Smooth muscle cell (in vitro differentiated cells): ENCODE results near the gene UBA1. TPM values are rescaled to one million over a fixed set of nuclear protein-coding genes. Genes with fewer than 3 reads are reported as not detected.

Experiments used
- DNase-seq: peaks from one replicate; lab custom pipeline; 2025; ENCODE audit not compliant: unreplicated experiment; lab: John Stamatoyannopoulos, UW
- H2AFZ ChIP-seq: fragments of 200-600 bp; sonication (generic); 2 replicates; pipeline ENCODE4 v1.6.0; 2016; ENCODE audit warnings: antibody characterized with exemption, low read depth, mild to moderate bottlenecking
- H3F3A ChIP-seq: fragments of 200-600 bp; sonication (generic); 2 replicates; pipeline ENCODE4 v1.6.0; 2017; ENCODE audit warnings: antibody characterized with exemption, low read depth
- H3K27ac ChIP-seq: fragments of 200-600 bp; sonication (generic); 2 replicates; pipeline ENCODE4 v1.5.1; 2016; ENCODE audit warnings: low read depth, mild to moderate bottlenecking
- H3K27me3 ChIP-seq: fragments of 200-600 bp; sonication (generic); 2 replicates; pipeline ENCODE4 v1.6.1; 2016; ENCODE audit warnings: low read depth, mild to moderate bottlenecking
- H3K36me3 ChIP-seq: fragments of 200-600 bp; sonication (generic); 2 replicates; pipeline ENCODE4 v1.5.1; 2016; ENCODE audit warnings: low read depth
- H3K4me1 ChIP-seq: fragments of 200-600 bp; sonication (generic); 2 replicates; pipeline ENCODE4 v1.5.1; 2016; ENCODE audit warnings: low read depth
- H3K4me2 ChIP-seq: fragments of 200-600 bp; sonication (generic); 2 replicates; pipeline ENCODE4 v1.6.0; 2016; ENCODE audit warnings: mild to moderate bottlenecking
- H3K4me3 ChIP-seq: fragments of 200-600 bp; sonication (generic); 2 replicates; pipeline ENCODE4 v1.5.1; 2016; ENCODE audit warnings: mild to moderate bottlenecking
- H3K79me2 ChIP-seq: fragments of 200-600 bp; sonication (generic); 2 replicates; pipeline ENCODE4 v1.6.0; 2016; ENCODE audit warnings: low read depth, mild to moderate bottlenecking
- H3K9ac ChIP-seq: fragments of 200-600 bp; sonication (generic); 2 replicates; pipeline ENCODE4 v1.6.0; 2016; ENCODE audit warnings: low read depth
- H3K9me3 ChIP-seq: fragments of 200-600 bp; sonication (generic); replicated peaks from 2 replicates; pipeline ENCODE4 v1.5.1; 2016; ENCODE audit warnings: low read depth
- H4K20me1 ChIP-seq: fragments of 200-600 bp; sonication (generic); 2 replicates; pipeline ENCODE4 v1.6.0; 2016; ENCODE audit warnings: low read depth
- WGBS: methylation state at CpG from one replicate; pipeline ENCODE4 v1.1.7; 2016; ENCODE audit warnings: low lambda C conversion rate; 5-methylcytosine and 5-hydroxymethylcytosine counted together
- polyA plus RNA-seq: library from polyadenylated mRNA; unstranded; fragments of >200 nt; fragmentation: Nextera tagmentation; extraction: Ambion mirVana; gene quantifications from 2 replicates; pipeline ENCODE4 v1.2.1, GENCODE V29; 2016
- total RNA-seq: library from RNA; depleted of rRNA; stranded (reverse); fragments of >200 nt; gene quantifications from 2 replicates; pipeline ENCODE4 v1.2.3, GENCODE V29; 2014
- TF ChIP-seq, protein P1 (sequence below): fragments of 200-600 bp; sonication (generic); IDR thresholded peaks from 2 replicates; pipeline ENCODE4 v1.5.1; 2017; ENCODE audit warnings: borderline replicate concordance, mild to moderate bottlenecking, antibody characterized with exemption; ENCODE audit not compliant: insufficient read depth, poor library complexity, severe bottlenecking

Gene UBA1
- total and polyA plus RNA-seq, 2 experiments from 2014 or later: 223 to 246 TPM

DNA sequence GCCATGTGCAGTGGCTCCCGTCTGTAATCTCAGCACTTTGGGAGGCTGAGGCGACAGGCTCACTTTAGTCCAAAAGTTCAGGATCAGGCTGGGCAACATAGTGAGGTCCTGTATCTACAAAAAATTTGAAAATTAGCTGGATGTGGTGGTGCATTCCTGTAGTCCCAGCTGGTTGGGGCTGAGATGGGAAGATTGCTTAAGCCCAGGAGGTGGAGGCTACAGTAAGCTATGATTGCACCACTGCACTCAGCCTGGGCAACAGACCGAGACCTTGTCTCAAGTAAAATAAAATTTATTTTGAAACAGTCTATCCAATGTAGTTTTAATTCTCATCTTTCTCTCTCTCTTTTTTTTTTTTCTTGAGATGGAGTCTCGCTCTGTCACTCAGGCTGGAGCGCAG, 27.5 kb upstream of the UBA1 start:
- Histone ChIP-seq H4K20me1 (peaks cover 58% of the 10 kb centered on the region), H3K4me1 (no peaks in the 10 kb centered on the region), H3K27me3 (no peaks in the 10 kb centered on the region), H2AFZ (no peak overlapping the region), H3K9me3 (no peaks in the 10 kb centered on the region), H3K4me3 (no peak overlapping the region), H3K79me2 (peaks cover 55% of the 10 kb centered on the region), H3K27ac (no peak overlapping the region), H3K4me2 (no peak overlapping the region), H3K9ac (no peak overlapping the region), H3F3A (no peaks in the 10 kb centered on the region), H3K36me3 (no peaks in the 10 kb centered on the region)
- DNase-seq: no peak
- WGBS: 88% methylated on average over 5 of the region's 5 CpGs
- TF ChIP-seq, protein P1, sequence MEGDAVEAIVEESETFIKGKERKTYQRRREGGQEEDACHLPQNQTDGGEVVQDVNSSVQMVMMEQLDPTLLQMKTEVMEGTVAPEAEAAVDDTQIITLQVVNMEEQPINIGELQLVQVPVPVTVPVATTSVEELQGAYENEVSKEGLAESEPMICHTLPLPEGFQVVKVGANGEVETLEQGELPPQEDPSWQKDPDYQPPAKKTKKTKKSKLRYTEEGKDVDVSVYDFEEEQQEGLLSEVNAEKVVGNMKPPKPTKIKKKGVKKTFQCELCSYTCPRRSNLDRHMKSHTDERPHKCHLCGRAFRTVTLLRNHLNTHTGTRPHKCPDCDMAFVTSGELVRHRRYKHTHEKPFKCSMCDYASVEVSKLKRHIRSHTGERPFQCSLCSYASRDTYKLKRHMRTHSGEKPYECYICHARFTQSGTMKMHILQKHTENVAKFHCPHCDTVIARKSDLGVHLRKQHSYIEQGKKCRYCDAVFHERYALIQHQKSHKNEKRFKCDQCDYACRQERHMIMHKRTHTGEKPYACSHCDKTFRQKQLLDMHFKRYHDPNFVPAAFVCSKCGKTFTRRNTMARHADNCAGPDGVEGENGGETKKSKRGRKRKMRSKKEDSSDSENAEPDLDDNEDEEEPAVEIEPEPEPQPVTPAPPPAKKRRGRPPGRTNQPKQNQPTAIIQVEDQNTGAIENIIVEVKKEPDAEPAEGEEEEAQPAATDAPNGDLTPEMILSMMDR: no peak

DNA sequence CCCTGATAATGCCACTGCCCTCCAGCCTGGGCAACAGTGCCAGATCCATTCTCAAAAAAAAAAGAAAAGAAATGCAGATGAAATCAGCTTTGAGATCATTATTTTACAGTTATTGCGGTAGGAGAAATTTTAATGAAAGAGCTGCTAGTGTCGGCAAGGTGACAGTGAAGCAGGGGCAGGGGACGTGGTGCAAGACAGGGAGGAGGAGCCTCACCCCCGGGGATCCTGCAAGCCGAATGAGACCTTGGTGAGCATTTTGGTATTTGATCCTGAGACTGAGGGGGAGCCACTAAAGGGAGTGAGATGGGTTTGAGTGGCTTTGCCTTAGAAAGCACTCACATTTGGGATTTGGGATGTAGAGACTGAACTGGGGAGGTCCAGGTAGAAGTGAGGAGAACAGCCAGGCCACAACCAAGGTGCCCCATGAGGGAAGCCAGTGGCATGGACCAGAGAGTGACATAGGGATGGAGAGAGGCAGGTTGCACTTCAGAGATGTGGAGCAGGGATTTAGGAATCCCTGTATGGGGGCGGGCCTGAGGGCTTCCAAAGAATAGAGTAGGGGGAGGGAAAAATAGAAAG, 25.0 kb upstream of the UBA1 start:
- Histone ChIP-seq H3K4me2 (no peak overlapping the region), H3K27me3 (no peaks in the 10 kb centered on the region), H3K79me2 (peaks cover 34% of the 10 kb centered on the region), H3F3A (no peaks in the 10 kb centered on the region), H3K4me1 (no peaks in the 10 kb centered on the region), H3K9me3 (no peaks in the 10 kb centered on the region), H3K27ac (no peak overlapping the region), H3K36me3 (no peaks in the 10 kb centered on the region), H3K9ac (no peak overlapping the region), H2AFZ (no peak overlapping the region), H4K20me1 (peaks cover 70% of the 10 kb centered on the region), H3K4me3 (no peak overlapping the region)
- TF ChIP-seq, protein P1: no peak
- DNase-seq: no peak
- WGBS: 95% methylated on average over 6 of the region's 6 CpGs

DNA sequence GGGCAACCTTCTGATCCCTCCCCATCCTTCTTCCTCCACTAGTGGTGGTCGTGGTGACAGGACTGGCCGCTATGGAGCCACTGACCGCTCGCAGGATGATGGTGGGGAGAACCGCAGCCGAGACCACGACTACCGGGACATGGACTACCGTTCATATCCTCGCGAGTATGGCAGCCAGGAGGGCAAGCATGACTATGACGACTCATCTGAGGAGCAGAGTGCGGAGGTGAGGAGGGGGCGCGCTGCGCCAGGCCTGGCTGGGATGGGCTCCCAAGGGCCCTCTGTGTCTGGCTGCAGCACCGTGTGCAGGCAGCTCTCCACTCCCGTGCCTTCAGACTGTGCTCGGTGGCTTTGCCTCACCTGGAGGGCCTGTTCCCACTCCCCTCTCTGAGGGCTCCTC, 24.4 kb upstream of the UBA1 start:
- Histone ChIP-seq H3K27ac (no peak overlapping the region), H3K4me2 (no peak overlapping the region), H2AFZ (no peak overlapping the region), H4K20me1 (peaks cover 67% of the 10 kb centered on the region), H3K36me3 (no peaks in the 10 kb centered on the region), H3K9me3 (no peaks in the 10 kb centered on the region), H3K9ac (no peak overlapping the region), H3K4me1 (no peaks in the 10 kb centered on the region), H3K4me3 (no peak overlapping the region), H3F3A (no peaks in the 10 kb centered on the region), H3K27me3 (no peaks in the 10 kb centered on the region), H3K79me2 (peaks cover 29% of the 10 kb centered on the region)
- DNase-seq: no peak
- WGBS: 93% methylated on average over 18 of the region's 19 CpGs
- TF ChIP-seq, protein P1: no peak

DNA sequence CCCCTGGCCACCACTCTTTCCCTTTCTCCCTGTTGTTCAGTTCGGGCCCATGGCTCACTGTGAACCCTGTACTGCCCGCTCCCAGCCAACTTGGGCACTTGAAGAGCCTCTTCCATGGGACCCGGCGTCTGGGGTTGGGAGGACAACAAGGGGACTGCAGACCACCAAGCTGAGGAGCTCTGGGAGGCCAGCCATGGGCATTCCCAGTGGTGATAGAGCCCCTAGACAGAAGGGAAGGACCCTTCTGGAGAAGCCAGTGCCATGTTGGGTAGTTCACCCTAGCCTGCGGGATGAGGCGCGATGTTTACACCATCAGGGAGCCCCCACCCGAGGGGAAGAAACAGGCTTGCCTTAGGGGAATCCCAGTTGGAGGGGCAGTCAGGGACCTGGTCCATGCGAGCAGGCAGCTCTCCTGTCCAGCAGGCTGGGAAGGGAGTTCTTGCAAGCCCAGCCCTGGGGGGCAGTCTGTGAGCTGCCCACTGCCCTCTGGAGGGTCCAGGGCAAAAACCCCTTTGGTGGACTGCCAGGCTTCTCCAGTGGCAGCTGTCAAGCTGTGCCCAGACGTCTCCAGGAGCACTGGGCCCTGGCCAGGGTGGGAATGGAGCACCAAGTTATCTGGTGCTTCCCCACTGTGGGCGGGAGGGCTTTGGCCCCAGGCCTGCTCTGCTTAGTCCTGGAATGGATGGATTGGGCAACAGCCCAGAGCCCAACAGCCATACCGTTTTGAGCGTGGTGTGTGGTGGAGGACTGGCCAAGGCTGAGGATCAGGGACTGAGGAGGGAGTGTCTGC, 23.7 kb upstream of the UBA1 start:
- no peaks in the 10 kb centered on the region for H3F3A ChIP-seq
- no peak for DNase-seq
- no peak overlapping the region for H3K4me3 ChIP-seq
- H2AFZ ChIP-seq: no peak overlapping the region
- TF ChIP-seq, protein P1: no peak
- H3K36me3 ChIP-seq: no peaks in the 10 kb centered on the region
- no peak overlapping the region for H3K27ac ChIP-seq
- H3K9ac ChIP-seq: no peak overlapping the region
- H3K27me3 ChIP-seq: no peaks in the 10 kb centered on the region
- H3K9me3 ChIP-seq: no peaks in the 10 kb centered on the region
- peaks cover 22% of the 10 kb centered on the region for H3K79me2 ChIP-seq
- H4K20me1 ChIP-seq: peaks cover 61% of the 10 kb centered on the region
- H3K4me2 ChIP-seq: no peak overlapping the region
- WGBS: 78% methylated on average over 13 of the region's 13 CpGs
- no peaks in the 10 kb centered on the region for H3K4me1 ChIP-seq
